LHCN-M2 (cell line): Measurements from ENCODE around the gene ZC3H14. TPM values are rescaled to one million over a fixed set of nuclear protein-coding genes. Genes with fewer than 3 reads are reported as not detected.
A peak's percentile ranks its signal among the peaks of the same experiment; 100 is the strongest.
"Not testable (repeated sequence)": the region's sequence is repeated elsewhere in the genome, so short reads cannot be mapped to it uniquely, and the experiment has no call there.

Source experiments
- DNase-seq: peaks from one replicate; pipeline ENCODE4 v3.0.0-alpha.2; 2012; ENCODE audit warnings: low read depth
- polyA plus RNA-seq: library from polyadenylated mRNA; unstranded; fragments of >200 nt; gene quantifications from one replicate; pipeline ENCODE4 v1.2.1, GENCODE V29; 2012; ENCODE audit warnings: missing spikeins
- total RNA-seq: library from RNA; depleted of rRNA; stranded (reverse); fragments of >200 nt; gene quantifications from 2 replicates; pipeline ENCODE4 v1.2.3, GENCODE V29; 2014; rRNA removed

The ZC3H14 gene, protein sequence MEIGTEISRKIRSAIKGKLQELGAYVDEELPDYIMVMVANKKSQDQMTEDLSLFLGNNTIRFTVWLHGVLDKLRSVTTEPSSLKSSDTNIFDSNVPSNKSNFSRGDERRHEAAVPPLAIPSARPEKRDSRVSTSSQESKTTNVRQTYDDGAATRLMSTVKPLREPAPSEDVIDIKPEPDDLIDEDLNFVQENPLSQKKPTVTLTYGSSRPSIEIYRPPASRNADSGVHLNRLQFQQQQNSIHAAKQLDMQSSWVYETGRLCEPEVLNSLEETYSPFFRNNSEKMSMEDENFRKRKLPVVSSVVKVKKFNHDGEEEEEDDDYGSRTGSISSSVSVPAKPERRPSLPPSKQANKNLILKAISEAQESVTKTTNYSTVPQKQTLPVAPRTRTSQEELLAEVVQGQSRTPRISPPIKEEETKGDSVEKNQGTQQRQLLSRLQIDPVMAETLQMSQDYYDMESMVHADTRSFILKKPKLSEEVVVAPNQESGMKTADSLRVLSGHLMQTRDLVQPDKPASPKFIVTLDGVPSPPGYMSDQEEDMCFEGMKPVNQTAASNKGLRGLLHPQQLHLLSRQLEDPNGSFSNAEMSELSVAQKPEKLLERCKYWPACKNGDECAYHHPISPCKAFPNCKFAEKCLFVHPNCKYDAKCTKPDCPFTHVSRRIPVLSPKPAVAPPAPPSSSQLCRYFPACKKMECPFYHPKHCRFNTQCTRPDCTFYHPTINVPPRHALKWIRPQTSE
- 84.4 and 87.8 TPM in 2 replicates for total RNA-seq
- polyA plus RNA-seq, result 28.7 TPM

DNA sequence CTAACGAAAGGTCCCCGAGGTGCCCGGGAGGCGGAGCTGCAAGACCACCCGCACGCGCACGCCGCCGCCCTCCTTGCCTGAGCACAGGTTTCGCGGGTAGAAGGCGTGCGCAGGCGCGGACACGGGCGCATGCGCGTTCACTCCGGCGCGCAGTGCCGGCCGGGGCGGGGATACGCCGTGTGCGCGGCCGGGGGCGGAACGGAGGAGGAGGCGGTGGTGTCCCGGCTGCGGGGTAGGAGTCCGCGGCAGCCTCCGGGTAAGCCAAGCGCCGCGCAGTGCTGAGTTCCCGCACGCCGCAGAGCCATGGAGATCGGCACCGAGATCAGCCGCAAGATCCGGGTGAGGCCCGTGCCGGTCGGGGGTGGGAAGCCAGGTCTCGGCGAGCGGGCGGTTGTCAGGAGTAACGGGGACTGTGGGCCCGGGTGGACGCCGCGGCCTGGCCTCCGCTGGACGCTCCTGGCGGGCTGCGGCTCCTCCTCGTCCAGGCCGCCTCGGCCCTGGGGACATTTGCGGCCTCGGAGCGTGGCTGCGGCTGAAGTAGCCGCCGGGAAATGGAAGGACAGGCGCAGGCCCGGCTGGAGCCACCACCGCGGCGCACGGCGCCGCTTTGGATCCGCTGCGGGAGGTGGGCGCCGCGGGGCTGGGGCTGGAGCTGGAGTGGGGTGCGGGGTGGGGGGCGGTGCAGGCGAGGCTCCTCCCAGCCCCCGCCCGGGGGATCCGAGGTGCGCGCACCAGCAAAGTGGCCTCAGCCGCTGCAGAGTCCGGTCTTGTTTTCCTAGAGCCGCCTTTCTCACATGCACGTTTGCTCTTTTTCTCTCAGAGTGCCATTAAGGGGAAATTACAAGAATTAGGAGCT lies at the start of gene ZC3H14:
Gene ZC3H14 (plus strand): TSS at position 207 of the 856 bp plus-strand sequence. CDS start 97 bp downstream, at position 304.
- peak; percentile 82 for DNase-seq

- no peak for DNase-seq
Observed at GRCh38 chr14:88515499-88516221, 47.2 kb upstream of the ZC3H14 start.

DNA sequence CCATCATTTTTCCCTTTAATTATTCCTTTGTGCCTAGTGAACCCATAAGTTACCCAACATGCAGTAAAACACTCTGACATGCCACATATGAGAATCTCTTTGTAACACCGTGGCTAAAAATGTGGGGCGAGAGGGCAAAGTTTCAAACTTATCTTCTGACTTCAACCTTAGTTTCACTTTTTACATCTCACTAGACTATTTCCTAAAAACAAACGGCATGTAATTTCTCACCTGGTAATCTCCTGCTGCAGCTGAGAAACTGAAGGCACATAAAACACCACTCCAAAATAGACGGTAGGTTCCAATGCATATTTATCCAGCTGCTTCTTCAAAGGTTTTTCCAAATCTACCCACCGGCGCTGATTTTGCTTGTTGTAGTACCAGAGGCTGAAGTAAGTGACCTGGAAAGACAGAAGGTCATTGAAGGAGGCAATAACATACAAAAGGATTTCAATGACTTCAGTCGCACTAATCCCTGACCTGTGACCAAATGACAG lies 45.9 kb upstream of the ZC3H14 start:
- DNase-seq, result no peak

GRCh38 chr14:88518592-88519512 lies 44.0 kb upstream of the ZC3H14 start:
- peak; percentile 78 for DNase-seq

DNA sequence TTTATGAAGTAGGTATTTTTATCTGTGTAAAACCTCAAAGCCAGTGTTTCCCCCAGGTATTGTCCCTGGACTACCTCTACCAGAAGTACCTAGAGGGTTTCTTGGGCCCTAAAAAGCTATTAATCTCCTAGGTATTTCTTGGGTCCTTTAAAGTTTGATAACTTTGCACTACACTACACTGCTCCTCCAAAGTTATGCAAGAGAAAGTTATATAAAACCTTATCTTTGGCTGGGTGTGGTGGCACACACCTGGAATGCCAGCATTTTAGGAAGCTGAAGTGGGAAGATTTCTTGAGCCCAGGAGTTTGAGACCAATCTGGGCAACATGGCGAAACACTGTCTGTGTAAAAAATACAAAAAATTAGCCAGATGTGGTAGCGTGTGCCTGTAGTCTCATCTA lies 42.9 kb upstream of the ZC3H14 start:
- no peak for DNase-seq

DNA sequence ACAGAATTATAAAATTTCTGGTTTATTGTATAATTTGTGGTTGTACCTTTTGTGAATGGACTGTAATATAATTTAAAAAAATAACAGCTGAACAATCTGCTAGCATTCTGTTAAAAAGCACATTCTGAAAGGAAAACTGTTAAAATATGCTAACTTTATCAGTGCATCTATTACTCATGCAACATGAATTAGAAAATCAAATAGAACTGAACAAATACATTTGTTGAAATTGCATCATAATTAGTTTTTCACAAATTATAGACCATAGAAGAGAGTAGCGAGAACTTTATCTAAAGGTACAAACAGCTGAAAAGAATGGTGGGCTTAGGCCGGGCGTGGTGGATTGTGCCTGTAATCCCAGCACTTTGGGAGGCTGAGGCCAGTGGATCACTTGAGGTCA lies 41.0 kb upstream of the ZC3H14 start:
- DNase-seq, result peak; percentile 32

DNA sequence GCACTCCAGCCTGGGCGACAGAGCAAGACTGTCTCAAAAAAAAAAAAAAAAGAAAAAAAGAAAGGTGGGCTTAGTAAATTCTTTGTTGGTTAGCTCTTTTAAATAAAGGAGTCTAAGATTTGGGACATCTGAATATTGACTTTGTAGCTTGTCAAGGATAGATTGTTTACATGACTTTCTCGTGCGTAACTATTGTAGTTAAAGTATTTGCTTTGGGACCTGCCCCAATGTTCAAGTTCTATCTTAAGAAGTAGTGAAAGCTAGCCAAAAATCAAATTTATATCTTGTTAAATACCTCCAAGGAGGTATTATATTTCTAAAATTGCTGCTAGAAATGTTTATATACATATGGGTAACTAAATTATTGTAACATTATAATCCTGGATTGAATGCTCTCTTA lies 40.4 kb upstream of the ZC3H14 start:
- no peak for DNase-seq

- DNase-seq, result not testable (repeated sequence)
Observed at GRCh38 chr14:88529889-88530288, 32.9 kb upstream of the ZC3H14 start.

DNA sequence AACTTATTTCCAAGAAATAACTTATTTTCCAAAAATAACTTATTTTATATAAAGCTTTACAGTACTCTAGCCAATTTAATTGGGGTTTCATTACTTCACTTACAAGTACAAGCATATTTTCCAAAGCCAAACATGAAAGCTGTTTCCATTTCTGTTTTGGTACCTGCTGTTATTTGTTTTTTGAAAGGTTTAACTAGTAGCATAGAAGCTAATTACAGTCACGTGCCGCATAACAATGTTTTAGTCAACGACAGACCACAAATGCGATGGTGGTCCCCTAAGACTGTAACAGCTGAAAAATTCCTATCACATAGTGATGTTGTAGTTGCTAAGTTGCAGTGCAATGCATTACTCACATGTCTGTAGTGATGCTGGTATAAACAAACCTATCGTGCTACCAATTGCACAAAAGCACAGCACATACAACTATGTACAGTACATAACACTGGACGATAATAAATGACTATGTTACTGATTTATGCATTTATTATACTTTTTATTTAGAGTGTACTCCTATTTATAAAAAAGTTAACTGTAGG lies 29.7 kb upstream of the ZC3H14 start:
- DNase-seq, result no peak

- DNase-seq, result no peak
Observed at GRCh38 chr14:88535149-88535548, 27.7 kb upstream of the ZC3H14 start.

- no peak for DNase-seq
Observed at GRCh38 chr14:88535813-88536212, 27.0 kb upstream of the ZC3H14 start.

- no peak for DNase-seq
Observed at GRCh38 chr14:88541324-88541723, 21.5 kb upstream of the ZC3H14 start.

DNA sequence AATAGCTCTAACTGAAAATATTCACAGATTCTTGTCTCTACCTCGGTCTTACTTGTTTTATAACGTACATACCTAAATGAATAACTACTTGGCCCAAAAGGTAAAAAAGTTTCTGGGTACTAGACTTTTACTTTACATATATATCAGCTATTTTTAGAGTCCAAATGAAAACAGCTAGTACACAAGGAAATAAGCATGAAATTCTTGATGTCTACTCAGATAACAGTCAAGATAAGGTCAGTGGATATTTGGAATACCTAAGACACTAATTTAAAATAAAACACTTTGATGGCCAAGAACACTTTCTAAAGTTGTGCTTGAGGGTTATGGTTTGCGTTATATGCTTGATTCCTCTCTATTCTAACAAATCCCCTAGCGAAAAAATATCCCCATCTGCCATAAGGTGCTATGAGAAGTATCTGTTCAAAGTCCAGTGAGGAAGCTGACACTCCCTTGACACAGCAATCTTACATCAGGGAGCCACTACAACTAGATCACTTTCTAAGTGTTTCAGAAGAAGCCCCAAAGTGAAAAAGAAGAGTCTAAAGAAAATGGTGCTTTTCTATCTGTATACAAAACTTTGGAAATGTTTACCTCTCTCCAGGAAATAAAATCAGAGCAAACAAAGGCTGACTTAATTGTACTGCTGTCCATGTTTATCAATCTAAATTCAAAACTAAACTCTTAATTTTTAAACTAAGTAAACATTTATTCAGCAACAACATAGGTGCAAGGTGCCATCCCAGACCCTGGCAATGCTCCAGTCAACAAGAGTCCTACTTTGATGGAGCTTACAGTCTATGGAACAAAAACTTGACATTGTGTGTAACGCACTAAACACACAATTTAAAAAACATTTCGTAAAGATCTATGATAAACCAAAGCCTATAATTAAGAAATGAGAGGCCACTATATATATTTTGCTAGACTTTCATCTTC lies 19.7 kb upstream of the ZC3H14 start:
- no peak for DNase-seq

DNA sequence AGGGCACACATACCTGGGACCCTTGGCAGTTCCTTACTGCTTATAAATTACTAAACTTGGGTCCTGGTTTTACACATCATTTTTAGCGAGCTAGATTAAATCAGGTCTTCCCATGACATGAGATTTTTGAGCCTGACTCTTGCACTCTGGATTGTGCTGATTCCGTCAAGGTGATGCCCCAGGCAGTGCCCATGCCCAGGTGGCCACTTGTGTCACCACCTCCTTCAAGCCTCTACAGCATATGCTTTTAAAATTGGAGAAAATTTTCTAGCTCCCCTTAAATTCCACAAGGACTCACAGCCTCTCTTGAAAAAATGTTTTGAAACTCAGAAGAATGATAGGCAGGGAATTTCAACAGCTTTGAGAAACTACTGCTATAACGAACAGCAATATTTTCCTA lies 17.6 kb upstream of the ZC3H14 start:
- DNase-seq, result no peak

DNA sequence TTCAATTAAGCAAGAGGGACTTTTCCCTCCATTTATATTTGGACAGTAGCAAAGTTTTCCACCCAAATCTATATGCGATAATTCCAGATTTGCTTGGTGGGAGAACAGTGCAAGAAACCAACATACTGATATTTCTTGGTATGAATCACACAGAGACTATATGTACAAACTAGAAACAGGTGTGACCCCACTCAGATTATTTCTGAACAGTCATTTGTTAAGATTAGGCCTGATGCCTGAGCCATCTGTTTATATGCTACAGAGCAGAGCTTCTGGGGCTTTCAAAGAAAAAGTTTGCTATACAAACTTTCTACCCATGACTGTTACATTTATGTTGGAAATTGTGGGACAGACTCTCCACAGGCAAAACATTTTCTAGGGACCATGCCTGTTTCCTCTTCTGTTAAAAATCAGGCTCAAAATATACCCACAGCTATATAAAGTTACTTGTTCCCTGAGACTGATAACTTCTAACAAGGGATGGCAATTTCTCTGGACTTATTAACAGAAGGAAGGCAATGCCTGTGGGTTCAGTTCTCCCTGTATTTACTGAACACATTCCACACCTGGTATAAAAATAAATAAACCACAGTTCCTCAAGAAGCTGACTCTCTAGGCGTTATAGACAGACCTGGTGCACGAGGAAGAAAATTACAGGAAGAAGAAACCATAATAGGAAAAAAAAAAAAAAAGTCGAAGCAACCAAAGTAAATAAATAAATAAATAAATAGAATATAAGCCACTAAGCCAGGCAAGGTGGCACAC lies 16.0 kb upstream of the ZC3H14 start:
- peak; percentile 29 for DNase-seq

- no peak for DNase-seq
Observed at GRCh38 chr14:88547386-88547780, 15.5 kb upstream of the ZC3H14 start.

DNA sequence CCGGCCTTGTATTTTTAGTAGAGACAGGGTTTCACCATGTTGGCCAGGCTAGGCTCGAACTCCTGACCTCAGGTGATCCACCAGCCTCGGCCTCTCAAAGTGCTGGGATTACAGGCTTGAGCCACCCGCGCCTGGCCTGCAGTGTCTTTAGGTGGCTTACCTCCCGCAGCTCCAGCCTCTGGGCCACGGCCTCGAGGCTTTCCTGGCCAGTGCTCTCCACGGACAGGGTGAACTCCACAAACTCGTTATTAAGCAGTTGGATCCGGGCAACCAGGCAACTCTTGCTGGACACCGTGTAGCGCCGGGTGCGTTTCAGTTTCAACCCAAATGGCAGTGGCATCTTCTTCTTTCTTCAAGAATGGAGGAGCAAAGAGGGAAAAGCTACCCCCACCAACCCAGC lies 12.8 kb upstream of the ZC3H14 start:
- DNase-seq, result no peak
